Heart right ventricle (tissue), 16 donors: ENCODE measurements around the gene HTATIP2. TPM values are rescaled to one million over a fixed set of nuclear protein-coding genes. Genes with fewer than 3 reads are reported as not detected.
"Not testable (repeated sequence)": the region's sequence is repeated elsewhere in the genome, so short reads cannot be mapped to it uniquely, and the experiment has no call there.

Experiments used
- ATAC-seq, 8 donors: fragments of 200-7000 bp; cut with Tn5 transposase; one replicate each; pipeline ENCODE4 v1.9.1; 2020; ENCODE audit warnings: mild to moderate bottlenecking in 8 of 8, moderate library complexity in 8 of 8, moderate number of reproducible peaks in 1 of 8
- DNase-seq, 2 donors: peaks; one replicate each; pipeline ENCODE4 v3.0.0-alpha.2; 2020
- H3K27ac ChIP-seq, 10 donors: fragments of 200-600 bp; sonication (generic) in 2 of 10; one replicate each; pipeline versions ENCODE4 v1.5.0 to v1.8.0; 2020 to 2022; ENCODE audit warnings: mild to moderate bottlenecking in 3 of 10
- H3K27me3 ChIP-seq, 7 donors: fragments of 200-600 bp; one replicate each; pipeline ENCODE4 v1.8.0; 2021 to 2022; ENCODE audit warnings: mild to moderate bottlenecking in 2 of 7
- H3K36me3 ChIP-seq, 9 donors: fragments of 200-600 bp; sonication (generic) in 1 of 9; one replicate each; pipeline versions ENCODE4 v1.5.0 to v1.8.0; 2020 to 2022; ENCODE audit warnings: mild to moderate bottlenecking in 2 of 9
- H3K4me1 ChIP-seq, 9 donors: fragments of 200-600 bp; sonication (generic) in 1 of 9; one replicate each; pipeline versions ENCODE4 v1.5.0 to v1.8.0; 2020 to 2022; ENCODE audit warnings: mild to moderate bottlenecking in 4 of 9
- H3K4me3 ChIP-seq, 10 donors: fragments of 200-600 bp; sonication (generic) in 2 of 10; one replicate each; pipeline versions ENCODE4 v1.5.0 to v1.8.0; 2020 to 2022; ENCODE audit warnings: mild to moderate bottlenecking in 7 of 10, moderate library complexity in 2 of 10
- H3K9me3 ChIP-seq, 11 donors: fragments of 200-600 bp in 10 of 11; sonication (generic) in 2 of 11; one replicate each; pipeline versions ENCODE4 v1.5.0 to v1.8.0; 2013 to 2022; ENCODE audit warnings: mild to moderate bottlenecking in 2 of 11, control low read depth in 1 of 11, moderate library complexity in 1 of 11
- WGBS, 2 donors: extraction: QIAGEN DNeasy Blood & Tissue Kit; methylation state at CpG; one replicate each; pipeline ENCODE4 v1.1.7; 2013; ENCODE audit warnings: inconsistent platforms in 1 of 2; 5-methylcytosine and 5-hydroxymethylcytosine counted together
- intact Hi-C, 10 donors: fragments of 100-400 bp; cut with DNase I; formaldehyde crosslinking; loops; one replicate each; pipeline versions ENCODE4 v1.11.1 to v1.14.2; 2022
- polyA plus RNA-seq, 2 donors: library from polyadenylated mRNA; stranded (reverse); fragments of 200-250 nt; gene quantifications; one replicate each; pipeline ENCODE4 v1.2.3, GENCODE V29; 2013
- total RNA-seq, 10 donors: library from RNA; stranded (reverse); fragmentation: NEBNext Ultra II Directional in 3 of 10; extraction: Animal tissue kit (Norgen Biotek cat#: 25700) in 3 of 10; gene quantifications; one replicate each; pipeline versions ENCODE4 v1.2.1 to v1.2.4, GENCODE V29; 2021 to 2023
- TF ChIP-seq, protein P1 (sequence below), 9 donors: fragments of 200-600 bp; sonication (generic) in 2 of 9; IDR thresholded peaks; one replicate each; pipeline versions ENCODE4 v1.5.0 to v1.8.0; 2021 to 2022; ENCODE audit warnings: antibody characterized with exemption in 9 of 9, mild to moderate bottlenecking in 5 of 9, moderate library complexity in 1 of 9
- donor health status: Arrhythmogenic right ventricular cardiomyopathy.
- donor health status: ischemic (EF 13 %, LVEDD 7.1; RV severe dilation, severe dysfunction).
- donor health status: healthy with polysubstance abuse.
- donor health status: DM: no; HTN: yes; CAD: no.
- donor health status: DM: no; HTN: no; CAD: no.
- donor health status: ischemic (EF 25% LVEDD 6.9; RV normal size, moderate dysfunction).
- donor health status: ischemic (EF 25% LVEDD 5.7; RV mildly dilated, moderate dysfunction).
- donor health status: healthy.
- donor health status: DM: yes; HTN: yes; CAD: no.
- donor health status: Ischemic cardiomyopathy.
- donor health status: ischemic (EF 35%, LVEDD 5.7; RV mildly dilated, moderate dysfunction).
- donor health status: nonischemic (EF 11% LVEDD 7.7; RV severe dilation, severe dysfunction).
- donor health status: DM: yes; HTN: yes; CAD: no.
- donor health status: PGD.
- donor health status: ischemic (EF 29% LVEDD 5.4; RV normal size, mild dysfunction).
- donor health status: nonischemic (EF 23%, LVEDD 6.1; RV moderate dilation, normal function).

Gene HTATIP2
- total and polyA plus RNA-seq, 12 donors: 6.1 to 28.8 (median 14.1) TPM

DNA sequence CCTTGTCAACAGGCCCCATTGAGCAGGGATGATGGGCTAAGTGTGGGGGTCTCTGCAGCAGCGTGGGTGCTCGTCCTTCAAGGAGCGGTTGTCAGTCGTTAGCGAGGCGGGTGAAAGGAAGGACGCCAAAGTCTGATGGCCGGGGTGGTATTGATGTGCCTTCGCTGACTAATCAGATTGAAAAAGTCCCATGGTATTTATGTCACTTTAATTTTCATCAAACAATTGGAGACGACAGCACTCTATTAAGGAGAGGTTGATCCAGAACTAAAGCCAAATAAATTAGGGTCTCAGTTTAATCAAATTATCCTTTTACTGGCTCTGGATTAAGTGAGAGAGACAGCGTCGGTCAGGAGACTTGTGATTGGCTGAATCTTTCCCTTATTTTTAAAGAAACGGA, 9.6 kb downstream of the HTATIP2 start:
- intact Hi-C loops: no loop called here
- Histone ChIP-seq H3K27ac (no peak overlapping the region), H3K4me3 (no peak overlapping the region), H3K27me3 (no peaks in the 10 kb centered on the region), H3K9me3 (no peaks in the 10 kb centered on the region), H3K4me1 (peaks cover 0 to 3% (median 0%) of the 10 kb centered on the region in 9 donors), H3K36me3 (peaks cover 0 to 94% (median 21%) of the 10 kb centered on the region in 9 donors)
- 88 to 91% methylated on average over 13 of the region's 13 CpGs for WGBS, 2 donors
- TF ChIP-seq, protein P1, sequence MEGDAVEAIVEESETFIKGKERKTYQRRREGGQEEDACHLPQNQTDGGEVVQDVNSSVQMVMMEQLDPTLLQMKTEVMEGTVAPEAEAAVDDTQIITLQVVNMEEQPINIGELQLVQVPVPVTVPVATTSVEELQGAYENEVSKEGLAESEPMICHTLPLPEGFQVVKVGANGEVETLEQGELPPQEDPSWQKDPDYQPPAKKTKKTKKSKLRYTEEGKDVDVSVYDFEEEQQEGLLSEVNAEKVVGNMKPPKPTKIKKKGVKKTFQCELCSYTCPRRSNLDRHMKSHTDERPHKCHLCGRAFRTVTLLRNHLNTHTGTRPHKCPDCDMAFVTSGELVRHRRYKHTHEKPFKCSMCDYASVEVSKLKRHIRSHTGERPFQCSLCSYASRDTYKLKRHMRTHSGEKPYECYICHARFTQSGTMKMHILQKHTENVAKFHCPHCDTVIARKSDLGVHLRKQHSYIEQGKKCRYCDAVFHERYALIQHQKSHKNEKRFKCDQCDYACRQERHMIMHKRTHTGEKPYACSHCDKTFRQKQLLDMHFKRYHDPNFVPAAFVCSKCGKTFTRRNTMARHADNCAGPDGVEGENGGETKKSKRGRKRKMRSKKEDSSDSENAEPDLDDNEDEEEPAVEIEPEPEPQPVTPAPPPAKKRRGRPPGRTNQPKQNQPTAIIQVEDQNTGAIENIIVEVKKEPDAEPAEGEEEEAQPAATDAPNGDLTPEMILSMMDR (IDR thresholded peaks at IDR 0.05): no peak
- ATAC-seq: no peak
- DNase-seq: no peak

DNA sequence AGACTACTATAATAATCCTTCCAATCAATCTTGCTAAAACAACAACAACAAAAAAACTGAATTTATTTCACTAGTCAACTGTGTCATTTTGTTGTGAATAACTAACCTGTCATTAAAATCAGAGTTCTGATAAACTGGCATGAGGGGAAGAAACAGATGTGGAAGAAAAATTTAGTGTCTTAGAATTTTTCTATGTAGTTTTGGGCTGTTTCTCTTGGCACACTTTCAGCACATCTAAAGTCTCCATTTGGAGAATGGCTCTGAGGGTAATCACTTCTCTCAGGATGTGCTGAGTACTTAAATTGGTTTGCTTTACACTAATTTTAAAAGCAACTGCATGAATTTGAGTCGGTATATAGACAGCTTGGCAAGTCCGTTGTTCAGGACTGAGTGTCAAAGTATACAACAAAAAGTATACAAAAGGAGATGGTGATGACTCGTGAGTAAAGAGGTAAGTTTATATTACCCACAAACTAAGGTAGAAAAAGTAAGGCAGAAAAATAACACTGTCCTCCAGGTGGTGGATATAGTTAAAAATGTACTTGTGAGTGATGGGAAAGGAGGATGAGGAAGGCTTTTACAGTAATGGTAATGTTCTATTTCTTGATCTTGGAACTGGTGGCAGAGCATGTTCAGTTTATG, 10.2 kb downstream of the HTATIP2 start:
- Histone ChIP-seq H3K27ac (no peak overlapping the region), H3K27me3 (no peaks in the 10 kb centered on the region), H3K4me1 (no peaks in the 10 kb centered on the region), H3K9me3 (no peaks in the 10 kb centered on the region), H3K36me3 (peaks cover 0 to 94% (median 22%) of the 10 kb centered on the region in 9 donors), H3K4me3 (no peak overlapping the region)
- no peak for DNase-seq
- TF ChIP-seq, protein P1 (IDR thresholded peaks at IDR 0.05): no peak
- 84% methylated on average over 3 of the region's 3 CpGs for WGBS, 2 donors
- intact Hi-C loops: no loop called here
- no peak for ATAC-seq

DNA sequence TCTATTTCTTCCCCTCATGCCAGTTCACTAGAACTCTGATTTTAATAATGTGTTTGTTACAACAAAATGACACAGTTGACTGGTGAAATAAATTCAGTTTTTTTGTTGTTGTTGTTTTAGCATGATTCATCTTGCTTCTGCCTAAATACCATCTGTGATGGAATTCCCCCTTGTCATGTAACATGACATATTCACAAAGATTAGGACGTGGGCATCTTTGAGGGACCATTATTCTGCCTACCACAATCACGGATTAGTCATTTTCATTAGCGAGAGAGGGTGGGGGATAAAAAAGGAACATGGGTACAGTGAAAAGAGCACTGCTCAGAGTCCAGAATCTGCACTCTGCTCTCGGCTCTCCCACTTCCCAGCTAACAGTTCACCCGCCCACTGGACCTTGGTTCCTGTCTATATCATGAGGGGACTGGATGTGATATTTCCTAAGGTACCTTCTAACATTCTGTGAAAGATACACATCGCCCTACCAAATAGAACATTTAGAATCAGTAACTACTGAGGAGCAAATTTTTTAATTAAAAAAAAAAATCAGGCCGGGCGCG, 11.3 kb downstream of the HTATIP2 start:
- 94 to 95% methylated on average over 9 of the region's 9 CpGs for WGBS, 2 donors
- intact Hi-C loops: no loop called here
- ATAC-seq: no peak

DNA sequence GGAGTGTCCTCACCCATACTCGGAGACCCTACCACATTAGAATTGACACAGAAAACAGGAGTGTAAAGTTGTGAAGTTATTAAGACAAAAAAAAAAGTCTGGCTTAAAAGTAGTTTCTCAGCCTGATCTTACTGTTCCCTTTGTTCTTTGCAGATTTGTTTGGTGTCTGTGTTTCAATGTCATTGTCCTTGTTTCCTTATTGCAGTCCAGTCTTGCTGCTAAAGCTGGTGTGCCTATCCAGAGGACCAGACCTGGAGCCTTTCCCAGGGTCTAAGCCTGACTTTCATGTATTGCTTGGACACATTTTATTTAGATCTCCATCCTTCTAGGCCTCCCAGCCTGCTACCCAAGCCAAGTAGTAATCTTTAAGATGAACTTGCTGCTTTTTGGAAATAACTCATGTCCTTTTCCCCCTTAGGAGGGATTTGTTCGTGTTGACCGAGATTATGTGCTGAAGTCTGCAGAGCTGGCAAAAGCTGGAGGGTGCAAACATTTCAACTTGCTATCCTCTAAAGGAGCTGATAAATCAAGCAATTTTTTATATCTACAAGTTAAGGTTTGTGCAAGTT, 12.7 kb downstream of the HTATIP2 start:
- DNase-seq: no peak
- Histone ChIP-seq H3K27me3 (no peaks in the 10 kb centered on the region), H3K36me3 (peaks cover 0 to 96% (median 22%) of the 10 kb centered on the region in 9 donors), H3K27ac (no peak overlapping the region), H3K4me3 (no peak overlapping the region), H3K9me3 (no peaks in the 10 kb centered on the region), H3K4me1 (no peaks in the 10 kb centered on the region)
- intact Hi-C loops: no loop called here
- ATAC-seq: no peak
- WGBS, 2 donors: 88 to 94% methylated on average over 3 of the region's 3 CpGs
- TF ChIP-seq, protein P1 (IDR thresholded peaks at IDR 0.05): no peak

More for the DNA sequence above, 11.3 kb downstream of the HTATIP2 start:
- Histone ChIP-seq H3K27me3 (no peaks in the 10 kb centered on the region), H3K36me3 (peaks cover 0 to 94% (median 22%) of the 10 kb centered on the region in 9 donors), H3K4me1 (no peaks in the 10 kb centered on the region), H3K4me3 (no peak overlapping the region), H3K27ac (no peak overlapping the region), H3K9me3 (no peaks in the 10 kb centered on the region)
- TF ChIP-seq, protein P1 (IDR thresholded peaks at IDR 0.05): no peak
- DNase-seq: no peak

DNA sequence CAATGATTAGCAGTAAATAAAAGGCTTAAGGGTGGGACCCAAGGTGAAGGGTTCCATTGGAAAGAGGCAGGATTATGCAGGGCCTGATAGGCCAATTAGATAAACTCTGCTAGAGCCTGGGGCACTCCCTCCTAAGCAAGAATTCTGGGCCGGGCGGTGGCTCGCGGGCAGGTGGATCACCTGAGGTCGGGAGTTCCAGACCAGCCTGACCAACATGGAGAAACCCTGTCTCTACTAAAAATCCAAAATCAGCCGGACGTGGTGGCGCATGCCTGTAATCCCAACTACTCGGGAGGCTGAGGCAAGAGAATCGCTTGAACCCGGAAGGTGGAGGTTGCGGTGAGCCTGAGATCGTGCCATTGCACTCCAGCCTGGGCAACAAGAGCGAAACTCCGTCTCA, 22.5 kb downstream of the HTATIP2 start:
- not testable (repeated sequence) for ATAC-seq, H3K27ac ChIP-seq, H3K9me3 ChIP-seq, DNase-seq, H3K4me3 ChIP-seq, H3K27me3 ChIP-seq
- WGBS, 2 donors: 85 to 88% methylated on average over 15 of the region's 15 CpGs
- intact Hi-C loops: loop anchor here in 5 of 10 donors (2.0 to 5.0 kb wide), 3 partner anchors 221 to 226 kb away; no protein-coding TSS in a partner anchor
- Histone ChIP-seq H3K4me1 (peaks cover 0 to 24% (median 18%) of the 10 kb centered on the region in 9 donors), H3K36me3 (peaks cover 0 to 43% (median 0%) of the 10 kb centered on the region in 9 donors)
